HCT116 (cell line): ENCODE measurements around the gene STX1A.

Source experiments
- CEBPB ChIP-seq: IDR thresholded peaks from 2 replicates; pipeline ENCODE4 v1.6.1; 2012; ENCODE audit warnings: low read depth
- CTCF ChIP-seq, 3 experiments: fragments of 200-600 bp in 1 of 3; sonication (generic) in 1 of 3; IDR thresholded peaks in 2 of 3; conservative IDR thresholded peaks in 1 of 3; 2 replicates each; pipeline ENCODE4 v1.5.1; 2012 to 2017; ENCODE audit warnings: low read depth in 2 of 3, low read length in 2 of 3, antibody characterized with exemption in 1 of 3, borderline replicate concordance in 1 of 3, control low read depth in 1 of 3, mild to moderate bottlenecking in 1 of 3, mixed read lengths in 1 of 3, mixed run types in 1 of 3, moderate library complexity in 1 of 3; ENCODE audit not compliant: insufficient read depth in 1 of 3
- EGR1 ChIP-seq: IDR thresholded peaks from 2 replicates; pipeline ENCODE4 v1.6.1; 2012; ENCODE audit warnings: low read depth
- EZH2 ChIP-seq: fragments of 200-600 bp; sonication (generic); IDR thresholded peaks from 2 replicates; pipeline ENCODE4 v1.6.1; 2017; ENCODE audit warnings: antibody characterized with exemption, mixed run types
- EZH2phosphoT487 ChIP-seq: fragments of 200-600 bp; IDR thresholded peaks from 2 replicates; pipeline ENCODE4 v1.6.1; 2018; ENCODE audit warnings: antibody characterized with exemption, borderline replicate concordance
- MAX ChIP-seq: IDR thresholded peaks from 2 replicates; pipeline ENCODE4 v1.6.1; 2012
- POLR2A ChIP-seq: IDR thresholded peaks from 2 replicates; pipeline ENCODE4 v1.7.0; 2011; ENCODE audit warnings: borderline replicate concordance; ENCODE audit not compliant: insufficient read depth, insufficient read length; ENCODE audit errors: extremely low read depth
- POLR2AphosphoS5 ChIP-seq: IDR thresholded peaks from 2 replicates; pipeline ENCODE4 v1.6.1; 2011; ENCODE audit warnings: mild to moderate bottlenecking, low read depth, low read length, moderate library complexity
- REST ChIP-seq: IDR thresholded peaks from 2 replicates; pipeline ENCODE4 v1.6.1; 2012; ENCODE audit warnings: low read depth
- TCF7L2 ChIP-seq: IDR thresholded peaks from 2 replicates; pipeline ENCODE4 v1.7.0; 2011; ENCODE audit warnings: borderline replicate concordance, inconsistent platforms; ENCODE audit not compliant: insufficient read depth, insufficient read length; ENCODE audit errors: extremely low read depth
- ZNF274 ChIP-seq: fragments of 200-500 bp; sonication (Bioruptor generic); IDR thresholded peaks from 2 replicates; pipeline ENCODE4 v1.6.1; 2014; ENCODE audit warnings: mild to moderate bottlenecking, low read depth, low read length, inconsistent platforms

- TF ChIP-seq EZH2phosphoT487 (no peak), CTCF (IDR thresholded peaks at IDR 0.05 in 2 of 3, conservative IDR thresholded peaks at IDR 0.05 in 1 of 3; ENCODE audit: borderline replicate concordance in 1 of 3, insufficient read depth in 1 of 3, low read depth in 2 of 3, low read length in 2 of 3) (no peak), REST (no peak), ZNF274 (no peak), EGR1 (no peak), POLR2AphosphoS5 (peak; percentile 40; the same call in 1 of the 2 replicates), EZH2 (no peak), TCF7L2 (peak; percentile 5), POLR2A (no peak), MAX (no peak), CEBPB (no peak)
These were observed 13.1 kb downstream of the STX1A start for GRCh38 chr7:73706126-73707044.
